GM13976 (cell line): Measurements from ENCODE around the gene CCDC120.
A peak's percentile ranks its signal among the peaks of the same experiment; 100 is the strongest.

ENCODE experiments used
- DNase-seq: peaks from one replicate; pipeline ENCODE4 v3.0.0; 2012; ENCODE audit warnings: low spot score
- CTCF ChIP-seq: IDR thresholded peaks from 2 replicates; pipeline ENCODE4 v1.5.1; 2012; ENCODE audit warnings: borderline replicate concordance, mild to moderate bottlenecking; ENCODE audit not compliant: insufficient read depth; ENCODE audit errors: extremely low read depth, missing control alignments, control extremely low read depth
- in situ Hi-C: fragments of 300-500 bp; cut with MboI; formaldehyde crosslinking; loops from one replicate; pipeline ENCODE4 v1.12.0; 2022; ENCODE audit warnings: low sequenced_read_pairs, mixed read lengths, inconsistent platforms; ENCODE audit not compliant: unreplicated experiment

The CCDC120 gene

GRCh38 chrX:49067285-49068120 is 8.7 kb downstream of the CCDC120 start:
- no peak for TF ChIP-seq CTCF
- in situ Hi-C loops = no loop called here
- DNase-seq = no peak

GRCh38 chrX:49069038-49069437 is 10.2 kb downstream of the CCDC120 start:
- no peak for DNase-seq
- in situ Hi-C loops = no loop called here
- TF ChIP-seq CTCF = no peak

GRCh38 chrX:49070988-49071387 is 12.2 kb downstream of the CCDC120 start:
- in situ Hi-C loops = no loop called here
- TF ChIP-seq CTCF = no peak
- no peak for DNase-seq

GRCh38 chrX:49071877-49072711 is 13.3 kb downstream of the CCDC120 start:
- in situ Hi-C loops = no loop called here
- no peak for TF ChIP-seq CTCF

GRCh38 chrX:49072712-49073095 is 13.9 kb downstream of the CCDC120 start:
- in situ Hi-C loops = no loop called here
- DNase-seq = no peak
- TF ChIP-seq CTCF = no peak

More at GRCh38 chrX:49071877-49072711, 13.3 kb downstream of the CCDC120 start:
- DNase-seq = no peak

- DNase-seq = peak; percentile 90
- no peak for TF ChIP-seq CTCF
- in situ Hi-C loops = no loop called here
These were observed 15.1 kb downstream of the CCDC120 start, which contains the start of gene PRAF2 for GRCh38 chrX:49073601-49074575. Gene PRAF2, minus strand, starts transcription at chrX:49074002. Its CDS starts 15 bp downstream, at chrX:49073987.
